Sigmoid colon (tissue), 7 donors: ENCODE data around the gene CELA2A. TPM values are rescaled to one million over a fixed set of nuclear protein-coding genes. Genes with fewer than 3 reads are reported as not detected.
"Not testable (repeated sequence)": the region's sequence is repeated elsewhere in the genome, so short reads cannot be mapped to it uniquely, and the experiment has no call there.

Source experiments
- DNase-seq: peaks from one replicate; pipeline ENCODE4 v3.0.0-alpha.2; 2019
- H3K27ac ChIP-seq, 4 donors: fragments of 200-600 bp; sonication (generic); one replicate each; pipeline ENCODE4 v1.5.1; 2016 to 2019; ENCODE audit warnings: mild to moderate bottlenecking in 1 of 4
- H3K27me3 ChIP-seq, 3 donors: fragments of 200-600 bp; sonication (generic); one replicate each; pipeline ENCODE4 v1.5.1; 2019; ENCODE audit warnings: mild to moderate bottlenecking in 1 of 3
- H3K36me3 ChIP-seq, 4 donors: fragments of 200-600 bp; sonication (generic); one replicate each; pipeline ENCODE4 v1.5.1; 2016 to 2019
- H3K4me1 ChIP-seq, 4 donors: fragments of 200-600 bp; sonication (generic); one replicate each; pipeline ENCODE4 v1.5.1; 2017 to 2019
- H3K4me3 ChIP-seq, 4 donors: fragments of 200-600 bp; sonication (generic); one replicate each; pipeline ENCODE4 v1.5.1; 2017 to 2019; ENCODE audit warnings: mild to moderate bottlenecking in 2 of 4, moderate library complexity in 1 of 4
- H3K9me3 ChIP-seq, 4 donors: fragments of 200-600 bp in 3 of 4; sonication (generic) in 3 of 4; one replicate each; pipeline versions ENCODE4 v1.5.1 to v1.6.1; 2013 to 2019
- CTCF ChIP-seq, 4 experiments: fragments of 450-650 bp in 3 of 4; fragments of 200-600 bp in 1 of 4; IDR thresholded peaks; one replicate each; pipeline ENCODE4 v1.5.1; 2016 to 2019; ENCODE audit warnings: antibody characterized with exemption in 4 of 4, mild to moderate bottlenecking in 3 of 4, moderate library complexity in 2 of 4
- EP300 ChIP-seq, 4 donors: sonication (generic); formaldehyde crosslinking; IDR thresholded peaks; one replicate each; pipeline ENCODE4 v1.6.1; 2017; ENCODE audit warnings: antibody characterized with exemption in 4 of 4
- POLR2A ChIP-seq, 2 donors: fragments of 450-650 bp; IDR thresholded peaks; one replicate each; pipeline ENCODE4 v1.6.1; 2016; ENCODE audit warnings: antibody characterized with exemption in 2 of 2, mild to moderate bottlenecking in 2 of 2, moderate library complexity in 2 of 2
- POLR2AphosphoS5 ChIP-seq, 4 donors: sonication (generic); formaldehyde crosslinking; IDR thresholded peaks; one replicate each; pipeline ENCODE4 v1.6.1; 2017; ENCODE audit warnings: antibody characterized with exemption in 4 of 4
- WGBS, 2 donors: extraction: QIAGEN DNeasy Blood & Tissue Kit; methylation state at CpG; one replicate each; pipeline ENCODE4 v1.1.7; 2013; 5-methylcytosine and 5-hydroxymethylcytosine counted together
- intact Hi-C: fragments of 100-400 bp; cut with DNase I; formaldehyde crosslinking; loops from one replicate; pipeline ENCODE4 v1.15.1; 2023
- polyA plus RNA-seq, 3 donors: library from polyadenylated mRNA; stranded (reverse); fragments of 200-250 nt; gene quantifications; one replicate each; pipeline ENCODE4 v1.2.3, GENCODE V29; 2013
- total RNA-seq, 4 donors: library from RNA; depleted of rRNA; stranded (reverse); fragments of >200 nt; gene quantifications; one replicate each; pipeline ENCODE4 v1.1.0, GENCODE V29; 2016
- donor health status: healthy with polysubstance abuse.
- donor health status: Bipolar disorder and iron deficiency.
- donor health status: healthy.

Gene CELA2A
- total and polyA plus RNA-seq, 7 donors, result not detected

- Histone ChIP-seq H3K27me3 (no peaks in the 10 kb centered on the region), H3K4me3 (no peak overlapping the region), H3K4me1 (peaks cover 0 to 5% (median 1%) of the 10 kb centered on the region in 4 donors), H3K27ac (no peak overlapping the region), H3K36me3 (peaks cover 0 to 29% (median 5%) of the 10 kb centered on the region in 4 donors), H3K9me3 (no peaks in the 10 kb centered on the region)
- no peak for DNase-seq
- WGBS, 2 donors, result 41 to 51% methylated on average over 2 of the region's 2 CpGs
- TF ChIP-seq POLR2AphosphoS5 (IDR thresholded peaks at IDR 0.05) (no peak), CTCF (IDR thresholded peaks at IDR 0.05) (no peak), EP300 (IDR thresholded peaks at IDR 0.05) (no peak), POLR2A (IDR thresholded peaks at IDR 0.05) (no peak)
- intact Hi-C loops, result no loop called here
Measured at GRCh38 chr1:15515022-15515663, 58.6 kb downstream of the CELA2A start.

GRCh38 chr1:15519625-15520024 is 63.1 kb downstream of the CELA2A start:
- intact Hi-C loops, result loop anchor here (5.0 to 10.0 kb wide), 3 partner anchors 107 to 1535 kb away; partner anchors contain the start of genes SDHB and TMEM51
- Histone ChIP-seq H3K27ac (no peak overlapping the region), H3K4me1 (peaks cover 0 to 15% (median 10%) of the 10 kb centered on the region in 4 donors), H3K4me3 (no peak overlapping the region), H3K9me3 (no peaks in the 10 kb centered on the region), H3K36me3 (peaks cover 0 to 18% (median 3%) of the 10 kb centered on the region in 4 donors), H3K27me3 (no peaks in the 10 kb centered on the region)
- DNase-seq, result no peak
- WGBS, 2 donors, result 94 to 96% methylated on average over 3 of the region's 3 CpGs
- TF ChIP-seq POLR2AphosphoS5 (IDR thresholded peaks at IDR 0.05) (no peak), EP300 (IDR thresholded peaks at IDR 0.05) (no peak), POLR2A (IDR thresholded peaks at IDR 0.05) (no peak), CTCF (IDR thresholded peaks at IDR 0.05) (no peak)

- H3K9me3 ChIP-seq, H3K4me3 ChIP-seq, H3K27ac ChIP-seq, H3K27me3 ChIP-seq: not testable (repeated sequence)
- peaks cover 0 to 18% (median 3%) of the 10 kb centered on the region in 4 donors for H3K36me3 ChIP-seq
- peaks cover 0 to 28% (median 19%) of the 10 kb centered on the region in 4 donors for H3K4me1 ChIP-seq
- intact Hi-C loops, result loop anchor here (5.0 to 10.0 kb wide), 3 partner anchors 109 to 1533 kb away; partner anchors contain the start of genes SDHB and TMEM51
- WGBS, 2 donors, result 92 to 93% methylated on average over 17 of the region's 17 CpGs
- peak; percentile 58 for DNase-seq
Measured at GRCh38 chr1:15521206-15521906, 64.8 kb downstream of the CELA2A start.

Other genes with a start within 250 kb of the CELA2A start
- gene FHAD1, start 209.5 kb upstream of the CELA2A start, total RNA-seq, result 1 to 10 TPM in 1 of 4 donors, under 1 TPM in 1, not detected in 2; 0.27 to 1.1 TPM
- gene FHAD1, start 209.5 kb upstream of the CELA2A start, polyA plus RNA-seq, result 1 to 10 TPM in 1 of 3 donors, under 1 TPM in 2; 0.70 to 1.8 (median 0.92) TPM
- gene EFHD2, start 46.8 kb upstream of the CELA2A start, total RNA-seq, result 10 to 100 TPM; 32.7 to 47.4 (median 37.3) TPM
- 100 to 1,000 TPM; 157 to 181 (median 177) TPM for gene EFHD2, start 46.8 kb upstream of the CELA2A start, polyA plus RNA-seq
- gene CTRC, start 18.3 kb upstream of the CELA2A start, total RNA-seq, result not detected
- gene CTRC, start 18.3 kb upstream of the CELA2A start, polyA plus RNA-seq, result 1 to 10 TPM in 1 of 3 donors, under 1 TPM in 1, not detected in 1; 0.34 to 1.2 TPM
- not detected for gene CELA2B, start 19.4 kb downstream of the CELA2A start, total RNA-seq
- gene CELA2B, start 19.4 kb downstream of the CELA2A start, polyA plus RNA-seq, result not detected
- gene CASP9, start 67.5 kb downstream of the CELA2A start, total RNA-seq, result 10 to 100 TPM in 2 of 4 donors, 1 to 10 TPM in 2; 6.2 to 18.2 (median 10.0) TPM
- 10 to 100 TPM; 11.4 to 17.8 (median 16.3) TPM for gene CASP9, start 67.5 kb downstream of the CELA2A start, polyA plus RNA-seq
- gene DNAJC16, start 70.1 kb downstream of the CELA2A start, total RNA-seq, result 10 to 100 TPM; 11.4 to 20.5 (median 16.8) TPM
- gene DNAJC16, start 70.1 kb downstream of the CELA2A start, polyA plus RNA-seq, result 1 to 10 TPM; 1.2 to 8.6 (median 1.2) TPM
- under 1 TPM in 1 of 4 donors, not detected in 3; 0.14 TPM for gene AGMAT, start 128.3 kb downstream of the CELA2A start, total RNA-seq
- 10 to 100 TPM in 2 of 3 donors, 1 to 10 TPM in 1; 6.6 to 18.3 (median 11.1) TPM for gene AGMAT, start 128.3 kb downstream of the CELA2A start, polyA plus RNA-seq
- gene DDI2, start 160.7 kb downstream of the CELA2A start, total RNA-seq, result 10 to 100 TPM; 13.4 to 27.3 (median 19.8) TPM
- 10 to 100 TPM in 1 of 3 donors, 1 to 10 TPM in 2; 3.0 to 12.5 (median 5.3) TPM for gene DDI2, start 160.7 kb downstream of the CELA2A start, polyA plus RNA-seq
- 10 to 100 TPM; 28.6 to 49.6 (median 33.9) TPM for gene PLEKHM2, start 227.6 kb downstream of the CELA2A start, total RNA-seq
- 10 to 100 TPM; 19.8 to 34.4 (median 20.8) TPM for gene PLEKHM2, start 227.6 kb downstream of the CELA2A start, polyA plus RNA-seq